H1 (cell line): ENCODE results near the gene RUVBL1.

Experiments used
- CTCF ChIP-seq, 3 experiments: IDR thresholded peaks; 1 replicate in 2 of 3; 2 replicates in 1 of 3; pipeline versions ENCODE4 v1.5.1 to v1.6.1; 2011; ENCODE audit warnings: low read length in 3 of 3, mild to moderate bottlenecking in 3 of 3, inconsistent platforms in 2 of 3, low read depth in 1 of 3, moderate library complexity in 1 of 3; ENCODE audit not compliant: insufficient read depth in 1 of 3; ENCODE audit errors: control extremely low read depth in 1 of 3
- EP300 ChIP-seq, 2 experiments: IDR thresholded peaks; 1 replicate in 1 of 2; 2 replicates in 1 of 2; pipeline ENCODE4 v1.6.1; 2011 to 2012; ENCODE audit warnings: low read depth in 2 of 2, low read length in 2 of 2, mild to moderate bottlenecking in 2 of 2, borderline replicate concordance in 1 of 2, inconsistent platforms in 1 of 2, moderate library complexity in 1 of 2
- KDM5A ChIP-seq: fragments of 200-600 bp; IDR thresholded peaks from 2 replicates; pipeline ENCODE4 v1.7.1; 2012; ENCODE audit warnings: mild to moderate bottlenecking, low read length, inconsistent platforms, mixed read lengths
- POLR2A ChIP-seq, 2 experiments: IDR thresholded peaks; 1 replicate in 1 of 2; 2 replicates in 1 of 2; pipeline ENCODE4 v1.6.1; 2011; ENCODE audit warnings: low read depth in 2 of 2, low read length in 2 of 2, mild to moderate bottlenecking in 2 of 2; ENCODE audit errors: control extremely low read depth in 1 of 2
- RNF2 ChIP-seq: fragments of 200-900, 300-1000 bp; sonication (generic); IDR thresholded peaks from 2 replicates; pipeline ENCODE4 v1.7.1; 2016; ENCODE audit warnings: borderline replicate concordance, low read depth, mild to moderate bottlenecking, antibody characterized with exemption, low read length; ENCODE audit not compliant: poor library complexity, severe bottlenecking; ENCODE audit errors: missing control alignments
- RXRA ChIP-seq: IDR thresholded peaks from 2 replicates; pipeline ENCODE4 v1.6.1; 2011; ENCODE audit warnings: low read depth, mild to moderate bottlenecking, low read length, moderate library complexity; ENCODE audit not compliant: insufficient read depth
- SIRT6 ChIP-seq: IDR thresholded peaks from one replicate; pipeline ENCODE4 v1.7.1; 2012; ENCODE audit warnings: low read length, inconsistent platforms
- TCF12 ChIP-seq: IDR thresholded peaks from 2 replicates; pipeline ENCODE4 v1.6.1; 2011; ENCODE audit warnings: low read depth, mild to moderate bottlenecking, low read length

- TF ChIP-seq CTCF (IDR thresholded peaks at IDR 0.05; ENCODE audit: control extremely low read depth in 1 of 3, insufficient read depth in 1 of 3, low read depth in 1 of 3, low read length in 3 of 3) (no peak), POLR2A (IDR thresholded peaks at IDR 0.05; ENCODE audit: control extremely low read depth in 1 of 2, low read depth in 2 of 2, low read length in 2 of 2) (no peak), TCF12 (no peak), SIRT6 (no peak), RXRA (no peak), KDM5A (no peak), EP300 (IDR thresholded peaks at IDR 0.05; ENCODE audit: borderline replicate concordance in 1 of 2, low read depth in 2 of 2, low read length in 2 of 2) (no peak), RNF2 (no peak)
Observed at GRCh38 chr3:128073807-128074206, 49.8 kb downstream of the RUVBL1 start.
